HEK293 (cell line): ENCODE measurements around the gene TMEM150C.

Experiments used
- CTCF ChIP-seq: fragments of 450-650 bp; formaldehyde crosslinking; IDR thresholded peaks from 2 replicates; pipeline ENCODE4 v1.5.1; 2016; ENCODE audit warnings: missing biosample characterization, missing genetic modification characterization
- EGR2 ChIP-seq: fragments of 450-650 bp; formaldehyde crosslinking; IDR thresholded peaks from 2 replicates; pipeline ENCODE4 v1.5.1; 2016; ENCODE audit warnings: low read depth, missing biosample characterization, missing genetic modification characterization
- MYNN ChIP-seq: fragments of 450-650 bp; formaldehyde crosslinking; IDR thresholded peaks from 2 replicates; pipeline ENCODE4 v1.5.1; 2016; ENCODE audit warnings: missing biosample characterization, missing genetic modification characterization, borderline replicate concordance
- SETDB1 ChIP-seq: IDR thresholded peaks from one replicate; pipeline ENCODE4 v1.6.1; 2017; ENCODE audit warnings: mild to moderate bottlenecking, low read length, moderate library complexity, mixed read lengths; ENCODE audit not compliant: insufficient read length
- ZFP69B ChIP-seq: fragments of 450-650 bp; formaldehyde crosslinking; IDR thresholded peaks from 2 replicates; pipeline ENCODE4 v1.5.1; 2016; ENCODE audit warnings: missing biosample characterization, missing genetic modification characterization
- ZNF138 ChIP-seq: fragments of 450-650 bp; formaldehyde crosslinking; IDR thresholded peaks from 2 replicates; pipeline ENCODE4 v1.5.1; 2016; ENCODE audit warnings: missing biosample characterization, missing genetic modification characterization, borderline replicate concordance
- ZNF561 ChIP-seq: fragments of 450-650 bp; IDR thresholded peaks from 2 replicates; pipeline ENCODE4 v1.5.1; 2018; ENCODE audit warnings: missing biosample characterization, missing genetic modification characterization, borderline replicate concordance
- ZNF571 ChIP-seq: fragments of 450-650 bp; formaldehyde crosslinking; IDR thresholded peaks from 2 replicates; pipeline ENCODE4 v1.5.0; 2017; ENCODE audit warnings: missing biosample characterization, missing genetic modification characterization

DNA sequence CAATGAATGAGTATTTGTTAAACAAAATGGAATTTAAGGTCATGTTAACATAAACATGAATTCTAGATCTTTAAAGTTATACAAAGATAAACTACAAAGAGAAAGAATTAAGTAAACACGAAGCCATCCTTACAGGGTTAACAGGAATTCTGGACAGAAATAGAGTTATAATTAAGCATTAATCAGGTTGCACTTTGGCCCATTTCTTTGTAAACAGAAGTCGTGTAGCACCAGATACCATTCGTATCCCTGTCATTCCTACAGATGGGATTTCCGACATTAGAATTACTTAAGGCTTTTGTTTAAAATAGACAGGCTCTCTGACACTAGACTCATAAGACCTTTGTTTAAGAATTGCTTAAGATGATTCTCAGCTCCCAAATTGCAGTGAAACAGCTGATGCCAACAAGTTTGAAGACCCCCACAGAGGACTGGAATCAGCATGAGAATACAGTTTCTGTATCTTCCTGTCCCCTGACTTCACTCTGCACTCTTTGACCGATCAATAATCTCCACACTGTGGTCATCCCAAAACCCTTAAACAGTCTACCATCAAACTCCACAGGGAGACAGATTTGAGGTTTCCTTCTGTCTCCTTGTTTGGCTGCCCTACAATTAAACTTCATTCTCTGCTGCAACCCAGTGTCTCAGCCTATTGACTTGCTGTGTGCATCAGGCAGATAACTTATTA is 22.3 kb upstream of the TMEM150C start:
- TF ChIP-seq ZNF138 (no peak), CTCF (no peak), ZFP69B (no peak), ZNF561 (tag by site-specific recombination) (no peak), SETDB1 (no peak), MYNN (tag by site-specific recombination) (no peak), ZNF571 (tag by site-specific recombination) (no peak), EGR2 (tag by site-specific recombination) (no peak)
